HG02840 (cell line): ENCODE measurements around the gene B4GALT3.
A peak's percentile ranks its signal among the peaks of the same experiment; 100 is the strongest.
"Not testable (repeated sequence)": the region's sequence is repeated elsewhere in the genome, so short reads cannot be mapped to it uniquely, and the experiment has no call there.

Experiments used
- ATAC-seq: cut with Tn5 transposase; IDR thresholded peaks from one replicate; pipeline ENCODE4 v1.9.1; 2021; ENCODE audit warnings: mild to moderate bottlenecking, moderate library complexity, moderate number of reproducible peaks; ENCODE audit not compliant: unreplicated experiment, low FRiP score

The B4GALT3 gene

DNA sequence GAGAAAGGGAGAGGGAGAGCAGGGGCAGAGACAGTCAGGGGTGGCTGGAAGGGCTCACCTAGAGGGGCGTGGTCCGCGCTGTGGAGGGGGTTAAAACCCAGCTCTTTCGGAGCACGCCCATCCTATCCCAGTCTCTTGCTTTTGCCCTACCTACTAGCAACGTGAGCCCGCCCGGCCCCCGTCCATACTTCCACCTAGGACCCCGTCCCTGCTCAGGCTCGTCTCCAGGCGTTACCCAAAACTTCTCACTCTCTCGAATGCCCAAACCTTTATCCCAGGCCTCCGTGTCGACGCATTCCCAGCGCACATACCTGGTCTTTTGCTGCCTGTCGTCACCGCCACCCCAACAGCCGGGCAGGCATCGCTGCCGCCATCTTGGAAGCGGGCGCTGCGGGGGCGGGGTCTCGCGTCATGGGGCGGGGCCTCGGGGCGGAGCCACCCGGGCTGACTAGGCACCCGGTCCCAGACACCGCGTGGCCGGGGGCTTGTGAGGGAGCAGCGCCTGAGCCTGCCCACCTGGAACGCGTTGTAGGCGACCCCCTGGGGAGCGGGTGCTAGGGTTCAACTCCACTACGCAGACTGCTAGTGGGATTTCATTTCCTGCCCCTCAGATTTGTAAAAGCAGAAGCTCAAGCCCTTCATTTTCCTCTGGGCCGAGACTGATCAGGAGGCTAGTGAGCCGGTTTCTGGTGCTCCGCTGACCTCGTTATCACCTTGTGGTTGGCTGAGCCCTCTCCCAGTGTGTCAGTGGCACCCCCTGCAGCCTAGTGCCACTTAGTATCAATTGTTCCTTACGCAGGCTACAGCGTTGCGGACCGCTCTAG lies at the start of gene B4GALT3:
TSS of gene B4GALT3 (minus strand) at position 396 of the 824 bp plus-strand sequence. CDS start 1,447 bp downstream, outside the sequence.
- ATAC-seq, result peak; percentile 69

DNA sequence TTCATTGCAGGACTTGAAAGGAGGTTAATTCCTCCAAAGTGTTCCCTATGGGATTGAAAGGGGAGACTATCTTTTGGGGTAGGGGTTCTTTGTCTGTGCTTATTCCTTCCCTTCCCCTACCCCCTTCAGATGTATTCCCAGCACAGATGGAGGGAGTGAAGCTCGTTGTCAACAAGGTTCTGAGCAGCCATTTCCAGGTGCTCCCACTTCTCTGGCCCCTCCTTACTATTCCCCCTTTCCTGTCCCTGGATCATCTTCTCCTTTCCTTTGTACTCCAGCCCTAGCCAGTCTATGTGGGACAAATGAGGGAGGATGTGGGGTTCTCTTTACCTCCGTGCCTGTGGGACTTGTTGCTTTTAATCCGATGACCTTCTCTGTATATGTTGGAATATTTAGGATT lies 49.5 kb upstream of the B4GALT3 start:
- ATAC-seq, result no peak

DNA sequence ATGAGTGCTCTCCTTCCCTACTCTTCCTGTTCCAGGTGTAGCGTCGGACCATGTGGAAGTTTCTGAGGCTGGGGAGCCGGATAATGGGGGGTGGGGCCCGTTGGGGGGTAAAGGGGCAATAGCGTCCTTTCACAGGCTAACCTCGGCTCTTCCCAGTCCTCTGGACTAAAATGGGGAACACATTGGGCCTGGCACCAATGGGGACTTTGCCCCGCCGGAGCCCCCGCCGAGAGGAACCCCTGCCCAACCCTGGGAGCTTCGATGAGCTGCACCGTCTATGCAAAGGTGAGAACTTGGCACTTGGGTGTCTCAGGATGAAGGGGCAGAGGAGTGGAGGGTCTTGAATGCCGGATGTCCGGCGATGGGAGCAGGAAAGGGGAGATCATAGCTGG lies 49.0 kb upstream of the B4GALT3 start:
- ATAC-seq, result no peak

DNA sequence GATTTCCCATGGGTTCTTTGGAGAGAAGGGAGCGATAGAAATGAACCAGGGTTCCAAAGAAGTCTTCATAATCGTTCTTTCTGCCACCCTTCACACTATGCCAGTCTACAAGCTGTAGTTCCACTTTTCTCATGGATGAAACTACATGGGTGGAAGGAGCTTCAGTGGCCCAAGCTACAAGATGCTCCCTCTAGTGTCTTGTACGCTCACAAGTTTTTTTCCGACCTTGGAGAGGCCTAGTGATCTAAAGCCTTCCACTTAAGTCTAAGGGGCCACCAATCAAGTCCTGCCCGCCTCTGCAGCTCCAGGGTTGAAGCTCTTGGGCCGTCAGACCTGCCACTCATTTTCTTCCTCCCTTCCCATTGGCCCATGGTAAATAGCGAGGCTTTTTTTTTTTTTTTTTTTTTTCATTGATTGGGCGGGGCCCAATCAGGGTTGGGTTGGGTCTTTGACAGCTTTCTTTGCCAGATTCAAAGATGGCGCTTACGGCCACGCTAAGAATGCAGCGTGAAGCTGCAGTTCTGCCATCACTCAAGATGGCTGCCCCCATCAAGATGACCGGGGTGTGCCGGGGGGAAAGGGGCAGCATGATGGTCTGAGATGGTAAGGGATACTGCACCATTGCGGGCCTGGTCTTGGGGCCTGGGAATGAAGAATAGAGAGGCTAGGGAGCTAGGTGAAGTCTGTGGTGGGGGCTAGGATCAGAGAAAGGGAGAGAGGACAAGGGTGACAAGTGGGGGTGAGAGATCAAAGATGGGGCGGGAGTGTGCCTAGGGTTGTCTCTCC lies 48.4 kb upstream of the B4GALT3 start, which contains the start of gene TOMM40L:
TSS of gene TOMM40L (plus strand) at position 527 of the 786 bp plus-strand sequence. CDS start 430 bp downstream, outside the sequence.
- peak; percentile 97 for ATAC-seq

DNA sequence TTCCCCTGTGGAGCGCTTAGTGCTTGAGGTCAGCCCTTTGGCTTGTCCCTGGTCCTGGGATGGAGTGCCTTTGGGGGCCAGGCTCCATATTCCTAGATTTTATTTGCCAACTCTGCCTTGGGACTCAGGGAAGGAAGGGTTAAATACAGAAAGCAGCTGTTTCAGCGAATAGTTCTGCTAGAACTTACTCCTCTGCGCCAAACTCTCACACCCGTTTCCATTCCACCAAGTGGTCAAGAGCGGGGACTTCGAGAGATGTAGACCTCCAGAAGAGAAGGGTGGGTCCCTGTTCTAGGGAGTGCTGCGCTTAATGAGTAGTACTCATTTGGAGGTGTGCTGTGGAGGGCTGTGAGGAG lies 47.8 kb upstream of the B4GALT3 start:
- ATAC-seq, result no peak

DNA sequence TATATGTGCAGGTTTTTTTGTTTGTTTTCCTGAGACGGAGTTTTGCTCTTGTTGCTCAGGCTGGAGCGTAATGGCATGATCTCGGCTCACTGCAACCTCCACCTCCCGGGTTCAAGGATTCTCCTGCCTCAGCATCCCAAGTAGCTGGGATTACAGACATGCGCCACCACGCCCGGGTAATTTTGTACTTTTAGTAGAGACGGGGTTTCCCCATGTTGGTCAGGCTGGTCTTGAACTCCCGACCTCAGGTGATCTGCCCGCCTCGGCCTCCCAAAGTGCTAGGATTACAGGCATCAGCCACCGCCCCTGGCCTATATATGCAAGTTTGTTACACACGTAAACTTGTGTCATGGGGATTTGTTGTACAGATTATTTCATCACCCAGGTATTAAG lies 47.4 kb upstream of the B4GALT3 start:
- ATAC-seq, result not testable (repeated sequence)

DNA sequence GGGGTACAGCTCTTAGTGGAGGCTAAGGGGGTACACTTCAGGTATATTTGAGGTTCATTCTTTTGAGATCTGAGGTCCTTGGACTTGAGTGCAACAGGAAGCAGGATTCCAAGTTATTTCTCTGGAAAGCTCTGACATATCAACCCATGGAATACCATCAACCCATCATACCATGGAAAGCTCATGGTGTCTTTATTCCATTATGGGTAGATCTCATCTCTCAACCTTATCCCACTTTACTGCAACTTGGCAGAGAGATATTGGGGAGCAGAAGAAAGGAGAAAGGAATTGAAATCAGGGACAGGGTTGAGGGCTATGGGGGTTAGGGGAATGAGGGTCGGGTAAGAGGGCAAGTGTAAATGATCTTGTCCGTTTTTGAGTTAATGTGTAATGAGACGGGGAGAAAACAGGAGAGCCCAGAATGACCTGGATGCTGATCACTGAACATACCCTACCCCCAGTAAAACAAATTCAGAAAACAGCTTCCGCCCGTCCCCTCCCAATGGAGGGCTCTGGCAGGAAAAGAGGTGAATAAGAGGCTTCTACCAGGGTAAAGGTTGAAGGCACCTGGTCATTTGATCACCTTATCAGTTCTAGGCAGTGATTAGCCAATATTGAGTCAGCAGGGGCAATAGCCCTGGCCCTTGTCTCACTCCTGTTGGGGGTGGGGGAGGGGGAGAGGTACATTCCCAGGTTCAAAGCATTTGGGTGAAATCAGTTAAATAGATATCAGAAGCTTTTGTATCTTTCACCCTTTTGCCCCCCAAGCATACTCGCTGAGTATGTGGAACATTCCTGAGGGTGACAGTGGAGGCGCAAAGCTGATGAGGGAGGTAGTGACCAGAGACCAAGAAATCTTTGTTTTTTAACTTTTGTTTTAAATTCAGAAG lies 46.7 kb upstream of the B4GALT3 start:
- ATAC-seq, result no peak

DNA sequence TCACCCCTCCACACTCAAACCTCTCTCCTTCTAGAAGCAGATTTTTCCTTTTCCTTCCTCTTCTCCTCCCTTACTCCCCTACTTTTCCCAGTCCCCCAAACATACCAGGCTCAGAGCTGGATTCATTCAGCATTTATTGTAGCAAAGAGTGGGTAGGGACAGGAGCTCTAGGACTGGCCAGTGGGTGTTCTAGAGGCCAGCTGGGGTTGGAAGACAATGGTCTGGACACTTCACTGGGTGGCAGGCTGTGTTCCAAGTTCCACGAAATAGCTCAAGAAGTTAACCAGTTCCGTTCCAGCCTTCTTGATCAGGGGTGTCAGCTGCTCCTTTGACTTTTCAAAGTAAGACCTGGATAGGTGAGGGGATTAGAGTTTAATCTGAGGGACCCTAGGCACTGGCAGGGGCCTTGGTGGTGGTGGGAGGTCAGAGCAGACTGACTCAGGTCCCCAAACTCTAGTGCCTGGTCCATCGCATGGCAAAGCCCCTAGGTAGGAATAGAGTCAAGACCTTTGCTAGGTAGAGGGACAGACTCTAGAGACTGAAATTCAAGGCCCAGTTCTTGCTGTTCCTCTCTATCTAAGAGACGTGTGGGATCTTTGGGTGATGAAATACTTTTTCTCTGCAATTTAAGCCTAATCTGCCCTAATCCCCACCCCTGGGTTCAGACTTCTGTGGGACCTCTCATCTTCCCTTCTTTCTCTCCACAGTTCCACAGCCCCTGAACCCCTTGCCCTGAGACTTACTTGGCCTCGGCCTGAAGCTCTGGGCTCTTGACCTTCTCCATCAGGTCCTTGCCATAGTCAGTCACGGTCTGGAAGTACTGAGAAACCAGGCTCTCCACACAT lies 45.1 kb upstream of the B4GALT3 start:
- ATAC-seq, result no peak

DNA sequence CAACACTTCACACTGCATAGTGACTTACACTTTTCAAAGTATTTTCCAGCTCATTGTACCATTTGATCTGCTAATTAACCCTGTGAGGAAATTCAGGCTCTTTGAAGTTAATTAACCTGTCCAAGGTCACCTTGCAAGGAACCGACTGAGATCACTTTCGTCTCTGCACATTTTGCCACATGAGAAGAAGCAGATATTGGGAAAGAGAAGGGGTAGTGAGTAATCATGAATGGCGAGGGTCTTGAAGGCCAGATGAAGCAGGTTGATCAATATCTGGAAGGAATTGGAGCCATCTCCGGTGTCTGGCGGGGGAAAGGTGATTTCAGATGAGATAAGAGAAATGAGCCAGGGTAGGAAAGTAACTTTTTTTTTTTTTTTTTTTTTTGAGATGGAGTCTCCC lies 42.7 kb upstream of the B4GALT3 start:
- ATAC-seq, result no peak

DNA sequence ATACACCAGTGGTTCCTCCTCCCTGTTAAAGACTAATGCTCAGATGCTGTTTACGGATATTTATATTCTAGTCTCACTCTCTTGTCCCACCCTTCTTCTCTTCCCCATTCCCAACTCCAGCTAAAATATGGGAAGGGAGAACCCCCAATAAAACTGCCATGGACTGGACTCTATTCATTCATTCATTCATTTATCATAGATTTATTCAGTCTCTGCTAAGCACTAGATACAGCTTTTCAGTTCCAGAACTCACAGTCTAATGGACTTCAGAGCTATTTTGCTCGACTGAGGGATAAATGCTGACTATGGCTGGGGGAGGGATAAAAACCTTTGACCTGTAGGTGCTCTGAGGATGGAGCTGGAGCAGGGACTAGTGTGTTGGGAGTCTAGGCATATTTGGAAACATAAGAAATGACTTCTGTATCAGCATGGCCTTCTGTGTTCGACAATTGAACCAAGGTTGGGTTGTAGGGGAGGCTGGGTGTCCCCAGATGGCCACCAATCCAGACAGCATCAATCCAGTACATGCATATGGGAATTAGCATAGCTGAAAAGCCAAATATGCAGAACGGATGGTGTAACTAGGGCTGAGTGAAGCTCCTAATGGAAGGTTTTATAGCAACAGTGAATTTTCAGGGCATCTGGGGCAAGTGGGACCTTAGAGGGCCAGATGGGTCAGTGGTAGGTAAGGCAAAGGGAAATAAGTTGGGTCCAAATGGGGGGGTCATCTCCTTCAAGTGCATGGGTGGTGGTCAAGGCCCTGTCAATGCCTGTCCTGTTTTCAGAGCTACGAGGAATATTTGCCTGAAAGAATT lies 42.0 kb upstream of the B4GALT3 start:
- ATAC-seq, result no peak

DNA sequence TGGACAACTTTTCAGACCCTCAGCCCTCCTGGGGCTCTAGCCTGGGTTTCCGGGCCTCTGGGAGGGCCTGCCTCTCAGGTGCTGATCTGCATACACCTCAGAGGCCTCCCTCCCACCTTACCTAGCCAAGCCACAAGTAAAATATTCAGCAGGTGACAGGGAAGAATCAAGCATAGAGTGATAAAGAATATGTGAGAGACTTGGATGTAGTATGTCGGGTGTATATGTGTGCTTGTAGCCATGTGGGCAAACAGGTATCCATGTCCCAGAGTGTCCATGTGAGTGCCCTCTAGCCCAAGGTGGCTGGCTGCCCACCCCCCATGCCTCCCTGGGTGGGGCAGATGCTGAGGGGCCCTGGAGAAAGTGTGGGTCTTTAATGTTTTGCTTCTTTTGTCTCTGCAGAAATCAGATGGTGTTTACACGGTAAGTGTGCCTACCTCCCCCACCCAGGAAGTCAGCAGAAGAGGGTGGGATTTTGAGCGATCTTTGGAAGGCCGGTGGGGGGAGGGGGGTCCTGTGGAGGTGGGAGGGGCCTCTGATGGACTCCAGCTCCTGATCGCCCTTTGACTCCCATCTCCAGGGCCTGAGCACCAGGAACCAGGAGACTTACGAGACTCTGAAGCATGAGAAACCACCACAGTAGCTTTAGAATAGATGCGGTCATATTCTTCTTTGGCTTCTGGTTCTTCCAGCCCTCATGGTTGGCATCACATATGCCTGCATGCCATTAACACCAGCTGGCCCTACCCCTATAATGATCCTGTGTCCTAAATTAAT lies 41.2 kb upstream of the B4GALT3 start:
- ATAC-seq, result no peak

DNA sequence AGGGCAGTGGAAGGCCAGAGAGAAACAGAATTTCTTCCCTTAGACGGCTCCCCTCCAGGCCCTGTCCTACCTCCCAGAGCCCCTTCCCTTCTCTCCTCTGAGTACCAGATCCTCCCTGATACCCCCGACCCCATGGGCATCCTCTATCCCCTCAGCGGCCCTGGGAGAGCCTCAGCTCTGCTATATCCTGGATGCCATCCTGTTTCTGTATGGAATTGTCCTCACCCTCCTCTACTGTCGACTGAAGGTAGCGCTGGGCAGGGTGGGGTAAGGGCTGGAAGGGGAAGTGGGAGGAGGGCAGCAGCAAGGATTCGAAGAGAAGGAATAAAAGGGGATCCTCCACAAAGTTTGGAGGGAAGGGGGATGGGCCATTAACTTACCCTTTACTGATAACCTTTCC lies 40.5 kb upstream of the B4GALT3 start:
- no peak for ATAC-seq

DNA sequence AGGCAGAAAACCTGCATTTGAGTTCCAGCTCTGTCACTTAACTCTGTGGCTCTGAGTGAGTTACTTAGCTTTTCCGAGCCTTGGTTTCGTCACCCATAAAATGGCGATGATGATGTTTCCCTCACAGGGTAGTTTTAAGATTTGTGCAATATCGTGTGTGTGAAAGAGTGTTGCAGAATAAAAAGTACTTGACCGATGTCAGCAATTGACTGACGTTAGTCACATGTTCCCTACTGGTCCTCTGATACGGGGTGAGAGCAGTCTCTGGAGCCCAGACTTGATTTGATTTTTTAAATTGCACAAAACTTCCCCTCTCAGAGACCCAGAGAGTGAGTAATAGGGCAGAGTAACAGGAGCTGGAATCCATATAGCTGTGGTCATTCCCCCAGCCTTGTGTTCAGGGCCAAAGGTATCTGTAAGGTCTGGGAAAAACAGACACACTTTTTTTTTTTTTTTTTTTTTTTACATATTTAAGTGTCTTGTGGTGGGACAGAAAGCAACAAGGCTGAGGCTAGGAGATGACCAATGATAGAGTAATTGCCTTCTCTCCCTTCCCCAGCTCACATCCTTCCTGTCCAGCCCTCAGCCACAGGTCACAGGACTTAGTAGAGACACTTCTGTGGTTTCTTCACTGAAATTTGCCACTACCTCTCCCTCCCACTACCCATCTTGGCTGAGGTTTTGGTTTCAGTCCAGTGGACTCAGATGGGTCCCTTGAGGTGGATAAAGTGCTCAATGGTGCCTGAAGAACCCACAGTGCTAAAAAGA lies 39.8 kb upstream of the B4GALT3 start:
- ATAC-seq, result peak; percentile 77

DNA sequence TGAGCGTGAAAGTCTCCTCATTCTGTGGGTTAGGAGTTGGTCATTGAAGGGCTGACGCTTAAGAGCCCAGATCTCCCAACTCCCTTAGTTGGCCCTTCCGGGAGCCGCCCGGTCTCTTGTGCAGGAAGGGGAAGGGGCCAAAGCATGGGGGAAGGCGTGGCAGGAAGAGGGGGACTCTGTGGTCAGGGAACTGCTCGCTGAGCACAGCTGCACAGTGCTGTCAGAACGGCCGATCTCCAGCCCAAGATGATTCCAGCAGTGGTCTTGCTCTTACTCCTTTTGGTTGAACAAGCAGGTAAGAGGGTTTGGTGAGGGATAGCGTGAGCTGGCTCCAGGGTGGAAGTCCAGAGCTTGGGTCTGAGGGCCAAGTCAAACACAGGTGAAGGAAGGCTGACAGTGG lies 37.8 kb upstream of the B4GALT3 start, which contains the start of gene FCER1G:
TSS of gene FCER1G (plus strand) at position 220 of the 400 bp plus-strand sequence. CDS start at position 247, 27 bp downstream.
- no peak for ATAC-seq

DNA sequence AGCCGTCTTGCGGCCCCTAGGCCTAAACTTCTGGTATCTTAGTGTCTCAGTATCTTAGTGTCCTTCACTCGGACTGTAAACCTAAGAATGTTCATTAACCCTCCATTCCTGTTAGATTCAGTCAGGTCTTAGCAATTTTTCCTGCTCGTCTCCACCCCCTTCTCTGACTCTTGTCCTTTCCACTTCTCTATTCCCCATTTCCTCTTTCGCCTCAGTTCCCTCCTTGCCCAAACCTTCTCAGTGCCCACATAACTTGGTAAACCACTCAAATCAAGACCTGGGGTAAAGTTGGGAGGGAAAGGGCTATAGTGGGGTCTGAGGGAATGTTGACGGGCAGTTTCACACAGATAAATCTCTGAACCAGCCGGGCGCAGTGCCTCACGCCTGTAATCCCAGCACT lies 37.1 kb upstream of the B4GALT3 start:
- no peak for ATAC-seq

DNA sequence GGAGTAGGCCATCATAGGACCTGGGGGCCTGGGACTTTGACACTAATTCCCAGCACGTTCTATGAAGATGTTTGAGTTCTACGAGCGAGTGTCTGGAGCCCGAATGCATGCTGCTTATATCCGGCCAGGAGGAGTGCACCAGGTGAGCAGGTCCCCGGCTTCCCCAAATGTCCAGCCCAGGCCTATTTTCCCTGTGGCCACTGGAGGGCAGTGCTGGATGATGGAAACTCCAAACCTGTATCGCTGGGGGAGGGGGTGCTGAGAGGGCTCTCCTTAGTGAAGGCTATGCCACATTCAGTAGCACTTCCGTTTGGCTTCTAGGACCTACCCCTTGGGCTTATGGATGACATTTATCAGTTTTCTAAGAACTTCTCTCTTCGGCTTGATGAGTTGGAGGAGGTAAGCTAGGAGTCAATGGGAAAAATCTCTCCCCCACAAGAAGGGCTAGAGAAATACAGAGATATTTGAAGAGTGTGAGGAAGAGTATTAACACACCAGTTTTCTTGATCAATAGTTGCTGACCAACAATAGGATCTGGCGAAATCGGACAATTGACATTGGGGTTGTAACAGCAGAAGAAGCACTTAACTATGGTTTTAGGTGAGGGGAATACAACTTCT lies 32.6 kb upstream of the B4GALT3 start:
- ATAC-seq, result no peak

DNA sequence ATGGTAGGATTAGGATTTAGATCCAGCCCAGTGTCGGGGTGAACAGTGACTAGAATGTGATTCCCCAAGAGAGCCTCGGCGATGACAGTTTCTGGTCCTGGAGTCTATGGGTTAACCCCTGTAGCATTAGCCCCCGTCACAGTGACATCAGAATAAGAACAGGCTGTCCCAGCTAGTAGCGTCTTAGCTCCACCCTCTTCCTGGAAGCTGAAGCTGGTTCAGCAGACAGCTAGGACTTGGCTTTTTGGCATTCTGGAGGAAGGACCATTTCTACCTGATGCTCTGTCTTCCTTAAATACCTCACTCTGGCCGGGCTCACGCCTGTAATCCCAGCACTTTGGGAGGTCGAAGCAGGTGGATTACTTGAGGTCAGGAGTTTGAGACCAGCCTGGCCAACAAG lies 29.9 kb upstream of the B4GALT3 start:
- ATAC-seq, result no peak
